Panc1 (cell line): Measurements from ENCODE around the gene SMIM31.

ENCODE experiments used
- TCF7L2 ChIP-seq: IDR thresholded peaks from 2 replicates; pipeline ENCODE4 v1.6.1; 2011; ENCODE audit warnings: mild to moderate bottlenecking, low read depth, low read length, inconsistent platforms
- TF ChIP-seq, protein P1 (sequence below): fragments of 450-650 bp; IDR thresholded peaks from 2 replicates; pipeline ENCODE4 v1.5.1; 2017; ENCODE audit warnings: mild to moderate bottlenecking
- TF ChIP-seq, protein P2 (sequence below), 2 experiments: IDR thresholded peaks; 2 replicates each; pipeline ENCODE4 v1.6.1; 2011 to 2012; ENCODE audit warnings: low read depth in 2 of 2, control low read depth in 1 of 2, low read length in 1 of 2, mild to moderate bottlenecking in 1 of 2, moderate library complexity in 1 of 2; ENCODE audit not compliant: insufficient read depth in 1 of 2

- TF ChIP-seq, protein P1, sequence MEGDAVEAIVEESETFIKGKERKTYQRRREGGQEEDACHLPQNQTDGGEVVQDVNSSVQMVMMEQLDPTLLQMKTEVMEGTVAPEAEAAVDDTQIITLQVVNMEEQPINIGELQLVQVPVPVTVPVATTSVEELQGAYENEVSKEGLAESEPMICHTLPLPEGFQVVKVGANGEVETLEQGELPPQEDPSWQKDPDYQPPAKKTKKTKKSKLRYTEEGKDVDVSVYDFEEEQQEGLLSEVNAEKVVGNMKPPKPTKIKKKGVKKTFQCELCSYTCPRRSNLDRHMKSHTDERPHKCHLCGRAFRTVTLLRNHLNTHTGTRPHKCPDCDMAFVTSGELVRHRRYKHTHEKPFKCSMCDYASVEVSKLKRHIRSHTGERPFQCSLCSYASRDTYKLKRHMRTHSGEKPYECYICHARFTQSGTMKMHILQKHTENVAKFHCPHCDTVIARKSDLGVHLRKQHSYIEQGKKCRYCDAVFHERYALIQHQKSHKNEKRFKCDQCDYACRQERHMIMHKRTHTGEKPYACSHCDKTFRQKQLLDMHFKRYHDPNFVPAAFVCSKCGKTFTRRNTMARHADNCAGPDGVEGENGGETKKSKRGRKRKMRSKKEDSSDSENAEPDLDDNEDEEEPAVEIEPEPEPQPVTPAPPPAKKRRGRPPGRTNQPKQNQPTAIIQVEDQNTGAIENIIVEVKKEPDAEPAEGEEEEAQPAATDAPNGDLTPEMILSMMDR = no peak
- no peak for TF ChIP-seq TCF7L2
- TF ChIP-seq, protein P2, sequence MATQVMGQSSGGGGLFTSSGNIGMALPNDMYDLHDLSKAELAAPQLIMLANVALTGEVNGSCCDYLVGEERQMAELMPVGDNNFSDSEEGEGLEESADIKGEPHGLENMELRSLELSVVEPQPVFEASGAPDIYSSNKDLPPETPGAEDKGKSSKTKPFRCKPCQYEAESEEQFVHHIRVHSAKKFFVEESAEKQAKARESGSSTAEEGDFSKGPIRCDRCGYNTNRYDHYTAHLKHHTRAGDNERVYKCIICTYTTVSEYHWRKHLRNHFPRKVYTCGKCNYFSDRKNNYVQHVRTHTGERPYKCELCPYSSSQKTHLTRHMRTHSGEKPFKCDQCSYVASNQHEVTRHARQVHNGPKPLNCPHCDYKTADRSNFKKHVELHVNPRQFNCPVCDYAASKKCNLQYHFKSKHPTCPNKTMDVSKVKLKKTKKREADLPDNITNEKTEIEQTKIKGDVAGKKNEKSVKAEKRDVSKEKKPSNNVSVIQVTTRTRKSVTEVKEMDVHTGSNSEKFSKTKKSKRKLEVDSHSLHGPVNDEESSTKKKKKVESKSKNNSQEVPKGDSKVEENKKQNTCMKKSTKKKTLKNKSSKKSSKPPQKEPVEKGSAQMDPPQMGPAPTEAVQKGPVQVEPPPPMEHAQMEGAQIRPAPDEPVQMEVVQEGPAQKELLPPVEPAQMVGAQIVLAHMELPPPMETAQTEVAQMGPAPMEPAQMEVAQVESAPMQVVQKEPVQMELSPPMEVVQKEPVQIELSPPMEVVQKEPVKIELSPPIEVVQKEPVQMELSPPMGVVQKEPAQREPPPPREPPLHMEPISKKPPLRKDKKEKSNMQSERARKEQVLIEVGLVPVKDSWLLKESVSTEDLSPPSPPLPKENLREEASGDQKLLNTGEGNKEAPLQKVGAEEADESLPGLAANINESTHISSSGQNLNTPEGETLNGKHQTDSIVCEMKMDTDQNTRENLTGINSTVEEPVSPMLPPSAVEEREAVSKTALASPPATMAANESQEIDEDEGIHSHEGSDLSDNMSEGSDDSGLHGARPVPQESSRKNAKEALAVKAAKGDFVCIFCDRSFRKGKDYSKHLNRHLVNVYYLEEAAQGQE (IDR thresholded peaks at IDR 0.05; ENCODE audit: insufficient read depth in 1 of 2, low read depth in 2 of 2, low read length in 1 of 2) = no peak
Observed at GRCh38 chr4:164847016-164847415, 93.1 kb downstream of the SMIM31 start.
